Measurements from ENCODE around the gene MSI2. TPM values are rescaled to one million over a fixed set of nuclear protein-coding genes. Genes with fewer than 3 reads are reported as not detected.

The MSI2 gene
- total RNA-seq, 2 experiments from 2014 or later: 38.8 to 39.0 TPM

- Mint-ChIP-seq H3K36me3 (ENCODE audit: low read depth) (peaks cover 1% of the 10 kb centered on the region), H3K9me3 (no peaks in the 10 kb centered on the region), H3K27ac (no peak overlapping the region), H3K4me1 (ENCODE audit: low read depth) (peaks cover 36% of the 10 kb centered on the region), H3K4me3 (no peak overlapping the region), H3K27me3 (ENCODE audit: low read depth) (no peaks in the 10 kb centered on the region)
- no peak for DNase-seq
- CTCF ChIA-PET: interaction anchor here (1.5 to 2.2 kb wide), 2 partner anchors 16 to 181 kb away, joined by 5 to 10 read pairs; no protein-coding TSS in a partner anchor
- intact Hi-C loops (cut with micrococcal nuclease): no loop called here
Measured at GRCh38 chr17:57424273-57424672, 167.9 kb downstream of the MSI2 start.

- H3K27me3 Mint-ChIP-seq (ENCODE audit: low read depth): no peaks in the 10 kb centered on the region
- H3K27ac Mint-ChIP-seq: no peak overlapping the region
- intact Hi-C loops (cut with micrococcal nuclease): no loop called here
- H3K36me3 Mint-ChIP-seq (ENCODE audit: low read depth): peaks cover 1% of the 10 kb centered on the region
- DNase-seq: no peak
- peaks cover 36% of the 10 kb centered on the region for H3K4me1 Mint-ChIP-seq (ENCODE audit: low read depth)
- CTCF ChIA-PET: interaction anchor here (1.5 to 2.2 kb wide), 2 partner anchors 16 to 182 kb away, joined by 5 to 10 read pairs; no protein-coding TSS in a partner anchor
- H3K4me3 Mint-ChIP-seq: no peak overlapping the region
- H3K9me3 Mint-ChIP-seq: no peaks in the 10 kb centered on the region
Measured at GRCh38 chr17:57424777-57425188, 168.5 kb downstream of the MSI2 start.

GRCh38 chr17:57425431-57425830 lies 169.1 kb downstream of the MSI2 start:
- peaks cover 36% of the 10 kb centered on the region for H3K4me1 Mint-ChIP-seq (ENCODE audit: low read depth)
- no peak overlapping the region for H3K4me3 Mint-ChIP-seq
- intact Hi-C loops (cut with micrococcal nuclease): no loop called here
- H3K27me3 Mint-ChIP-seq (ENCODE audit: low read depth): no peaks in the 10 kb centered on the region
- no peaks in the 10 kb centered on the region for H3K9me3 Mint-ChIP-seq
- CTCF ChIA-PET: interaction anchor here (1.1 kb wide), 1 partner anchor 14 kb away, joined by 3 read pairs; no protein-coding TSS in a partner anchor
- DNase-seq: no peak
- H3K36me3 Mint-ChIP-seq (ENCODE audit: low read depth): peaks cover 1% of the 10 kb centered on the region
- no peak overlapping the region for H3K27ac Mint-ChIP-seq

- Mint-ChIP-seq H3K27ac (no peak overlapping the region), H3K4me3 (no peak overlapping the region), H3K27me3 (ENCODE audit: low read depth) (no peaks in the 10 kb centered on the region), H3K36me3 (ENCODE audit: low read depth) (peaks cover 1% of the 10 kb centered on the region), H3K4me1 (ENCODE audit: low read depth) (peaks cover 37% of the 10 kb centered on the region), H3K9me3 (no peaks in the 10 kb centered on the region)
- CTCF ChIA-PET: interaction anchor here (0.8 to 1.1 kb wide), 2 partner anchors 14 to 38 kb away, joined by 3 to 4 read pairs; no protein-coding TSS in a partner anchor
- no peak for DNase-seq
- intact Hi-C loops (cut with micrococcal nuclease): no loop called here
Measured at GRCh38 chr17:57425903-57426880, 169.9 kb downstream of the MSI2 start.

GRCh38 chr17:57429966-57430365 lies 173.6 kb downstream of the MSI2 start:
- H3K9me3 Mint-ChIP-seq: no peaks in the 10 kb centered on the region
- no peak for DNase-seq
- peaks cover 2% of the 10 kb centered on the region for H3K36me3 Mint-ChIP-seq (ENCODE audit: low read depth)
- intact Hi-C loops (cut with micrococcal nuclease): no loop called here
- H3K4me3 Mint-ChIP-seq: no peak overlapping the region
- H3K4me1 Mint-ChIP-seq (ENCODE audit: low read depth): peaks cover 26% of the 10 kb centered on the region
- CTCF ChIA-PET: no interaction called here
- no peak overlapping the region for H3K27ac Mint-ChIP-seq
- H3K27me3 Mint-ChIP-seq (ENCODE audit: low read depth): no peaks in the 10 kb centered on the region

- no peak for DNase-seq
- H3K36me3 Mint-ChIP-seq (ENCODE audit: low read depth): peaks cover 2% of the 10 kb centered on the region
- no peaks in the 10 kb centered on the region for H3K27me3 Mint-ChIP-seq (ENCODE audit: low read depth)
- CTCF ChIA-PET: interaction anchor here (1.4 kb wide), 1 partner anchor 9 kb away, joined by 5 read pairs; no protein-coding TSS in a partner anchor
- intact Hi-C loops (cut with micrococcal nuclease): no loop called here
- no peak overlapping the region for H3K27ac Mint-ChIP-seq
- peaks cover 17% of the 10 kb centered on the region for H3K4me1 Mint-ChIP-seq (ENCODE audit: low read depth)
- H3K4me3 Mint-ChIP-seq: no peak overlapping the region
- no peaks in the 10 kb centered on the region for H3K9me3 Mint-ChIP-seq
Measured at GRCh38 chr17:57431415-57431814, 175.1 kb downstream of the MSI2 start.

- CTCF ChIA-PET: interaction anchor here (1.4 kb wide), 1 partner anchor 7 kb away, joined by 5 read pairs; no protein-coding TSS in a partner anchor
Measured at GRCh38 chr17:57432507-57433277, 176.4 kb downstream of the MSI2 start.

GRCh38 chr17:57433452-57433851 lies 177.1 kb downstream of the MSI2 start:
- peaks cover 2% of the 10 kb centered on the region for H3K36me3 Mint-ChIP-seq (ENCODE audit: low read depth)

More at GRCh38 chr17:57432507-57433277, 176.4 kb downstream of the MSI2 start:
- no peak overlapping the region for H3K27ac Mint-ChIP-seq
- peaks cover 2% of the 10 kb centered on the region for H3K36me3 Mint-ChIP-seq (ENCODE audit: low read depth)
- no peaks in the 10 kb centered on the region for H3K9me3 Mint-ChIP-seq
- no peak overlapping the region for H3K4me3 Mint-ChIP-seq
- no peak for DNase-seq
- intact Hi-C loops (cut with micrococcal nuclease): no loop called here
- peaks cover 21% of the 10 kb centered on the region for H3K4me1 Mint-ChIP-seq (ENCODE audit: low read depth)
- no peaks in the 10 kb centered on the region for H3K27me3 Mint-ChIP-seq (ENCODE audit: low read depth)

GRCh38 chr17:57434361-57434760 lies 178.0 kb downstream of the MSI2 start:
- no peak overlapping the region for H3K27ac Mint-ChIP-seq
- DNase-seq: no peak
- H3K27me3 Mint-ChIP-seq (ENCODE audit: low read depth): no peaks in the 10 kb centered on the region
- peaks cover 2% of the 10 kb centered on the region for H3K36me3 Mint-ChIP-seq (ENCODE audit: low read depth)
- CTCF ChIA-PET: no interaction called here
- no peaks in the 10 kb centered on the region for H3K9me3 Mint-ChIP-seq
- peaks cover 30% of the 10 kb centered on the region for H3K4me1 Mint-ChIP-seq (ENCODE audit: low read depth)
- no peak overlapping the region for H3K4me3 Mint-ChIP-seq
- intact Hi-C loops (cut with micrococcal nuclease): no loop called here

More at GRCh38 chr17:57433452-57433851, 177.1 kb downstream of the MSI2 start:
- intact Hi-C loops (cut with micrococcal nuclease): no loop called here
- no peak for DNase-seq
- no peaks in the 10 kb centered on the region for H3K27me3 Mint-ChIP-seq (ENCODE audit: low read depth)
- H3K9me3 Mint-ChIP-seq: no peaks in the 10 kb centered on the region
- no peak overlapping the region for H3K4me3 Mint-ChIP-seq
- H3K4me1 Mint-ChIP-seq (ENCODE audit: low read depth): peaks cover 23% of the 10 kb centered on the region
- CTCF ChIA-PET: no interaction called here
- no peak overlapping the region for H3K27ac Mint-ChIP-seq

GRCh38 chr17:57436565-57436964 lies 180.2 kb downstream of the MSI2 start:
- intact Hi-C loops (cut with micrococcal nuclease): no loop called here
- Mint-ChIP-seq H3K27ac (no peak overlapping the region), H3K27me3 (ENCODE audit: low read depth) (no peaks in the 10 kb centered on the region), H3K4me3 (no peak overlapping the region), H3K9me3 (no peaks in the 10 kb centered on the region), H3K36me3 (ENCODE audit: low read depth) (peaks cover 2% of the 10 kb centered on the region), H3K4me1 (ENCODE audit: low read depth) (peaks cover 46% of the 10 kb centered on the region)
- CTCF ChIA-PET: no interaction called here
- DNase-seq: no peak

- H3K27me3 Mint-ChIP-seq (ENCODE audit: low read depth): no peaks in the 10 kb centered on the region
- H3K4me3 Mint-ChIP-seq: no peak overlapping the region
- no peak overlapping the region for H3K27ac Mint-ChIP-seq
- peaks cover 61% of the 10 kb centered on the region for H3K4me1 Mint-ChIP-seq (ENCODE audit: low read depth)
- no peaks in the 10 kb centered on the region for H3K9me3 Mint-ChIP-seq
- H3K36me3 Mint-ChIP-seq (ENCODE audit: low read depth): peaks cover 1% of the 10 kb centered on the region
- DNase-seq: no peak
- intact Hi-C loops (cut with micrococcal nuclease): no loop called here
- CTCF ChIA-PET: no interaction called here
Measured at GRCh38 chr17:57438066-57438731, 181.9 kb downstream of the MSI2 start.

Data from activated naive CD4-positive, alpha-beta T cell treated with anti-CD3 and anti-CD28 coated beads for 36 hours (primary cell).